Kasumi-1 (cell line): ENCODE results near the gene COX15.
"Not testable (repeated sequence)": the region's sequence is repeated elsewhere in the genome, so short reads cannot be mapped to it uniquely, and the experiment has no call there.

Experiments used
- DNase-seq, 2 experiments: peaks; one replicate each; lab custom pipeline; 2025; lab: John Stamatoyannopoulos, UW

Gene COX15

DNA sequence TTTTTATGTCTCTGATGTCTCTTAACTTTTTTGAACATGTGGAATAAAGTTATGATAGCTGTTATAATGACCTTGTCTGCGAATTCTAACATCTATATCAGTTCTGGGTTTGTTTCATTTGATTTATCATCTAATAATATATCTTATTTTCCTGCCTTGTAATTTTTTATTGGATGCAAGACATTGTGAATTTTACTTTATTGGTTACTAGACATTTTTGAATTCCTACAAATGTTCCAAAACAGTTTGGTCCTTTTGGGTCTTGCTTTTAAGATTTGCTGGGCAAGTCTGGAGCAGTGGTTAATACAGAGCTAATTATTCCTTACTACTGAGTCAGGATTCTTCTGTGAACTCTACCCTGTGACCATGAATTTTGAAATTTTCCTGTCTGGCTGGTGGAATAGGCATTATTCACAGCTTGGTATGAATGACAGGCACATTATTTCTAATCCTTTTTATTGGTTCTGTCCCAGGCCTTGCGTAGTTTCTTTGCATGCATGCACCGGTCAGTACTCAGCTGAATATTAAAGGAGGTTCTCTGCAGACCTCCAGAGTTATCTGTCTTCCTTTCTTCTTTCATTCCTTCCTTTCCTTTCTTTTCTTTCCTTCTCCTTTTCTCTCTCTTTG lies 9.1 kb upstream of the COX15 start:
- no peak for DNase-seq

DNA sequence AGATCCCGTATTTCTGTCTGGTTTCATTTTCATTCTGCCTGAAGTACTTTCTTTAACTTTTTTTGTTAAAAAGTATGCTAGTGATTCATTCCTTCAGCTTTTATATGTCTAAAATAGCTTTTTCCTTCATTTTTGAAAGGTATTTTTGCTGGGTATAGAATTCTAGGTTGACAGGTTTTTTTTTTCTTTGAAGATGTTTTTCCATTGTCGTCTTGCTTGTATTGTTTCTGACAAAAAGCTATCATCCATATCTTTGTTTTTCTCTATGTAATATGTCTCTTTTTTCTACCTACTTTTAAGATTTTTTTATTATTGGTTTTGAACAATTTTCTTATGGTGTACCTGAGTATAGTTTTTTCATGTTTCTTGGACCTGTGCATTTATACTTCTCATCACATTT lies 8.3 kb upstream of the COX15 start:
- no peak for DNase-seq

DNA sequence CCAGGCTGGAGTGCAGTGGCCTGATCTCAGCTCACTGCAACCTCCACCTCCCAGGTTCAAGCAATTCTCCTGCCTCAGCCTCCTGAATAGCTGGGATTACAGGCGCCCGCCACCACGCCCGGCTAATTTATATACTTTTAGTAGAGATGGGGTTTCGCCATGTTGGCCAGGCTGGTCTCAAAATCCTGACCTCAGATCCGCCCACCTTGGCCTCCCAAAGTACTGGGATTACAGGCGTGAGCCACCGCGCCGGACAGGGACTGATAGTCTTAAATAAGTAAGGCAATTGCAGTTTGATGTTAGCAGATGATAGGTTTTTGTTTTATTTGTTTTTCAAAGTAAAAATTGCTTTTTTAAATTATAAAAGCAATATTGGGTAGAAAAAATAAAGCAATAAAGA lies 2.2 kb upstream of the COX15 start:
- not testable (repeated sequence) for DNase-seq

DNA sequence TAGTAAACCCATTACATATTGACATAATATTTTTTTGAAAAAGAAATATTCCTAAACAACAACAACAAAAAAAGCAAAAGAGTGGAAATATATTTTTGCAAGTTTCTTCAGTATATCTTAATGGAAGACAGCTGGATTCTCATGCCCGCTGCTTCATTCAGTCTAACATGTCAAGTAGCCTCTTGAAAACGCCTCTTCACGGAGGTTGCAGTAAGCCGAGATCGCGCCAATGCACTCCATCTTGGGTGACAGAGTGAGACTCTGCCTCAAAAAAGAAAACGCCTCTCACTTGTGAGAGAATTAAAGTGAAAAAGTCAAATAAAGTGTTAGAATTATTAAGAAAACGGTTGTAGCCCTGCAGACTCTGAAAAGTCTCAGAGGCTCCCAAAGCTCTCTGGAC lies 1.4 kb upstream of the COX15 start:
- DNase-seq = peak in 1 of 2 experiments; percentile 17

DNA sequence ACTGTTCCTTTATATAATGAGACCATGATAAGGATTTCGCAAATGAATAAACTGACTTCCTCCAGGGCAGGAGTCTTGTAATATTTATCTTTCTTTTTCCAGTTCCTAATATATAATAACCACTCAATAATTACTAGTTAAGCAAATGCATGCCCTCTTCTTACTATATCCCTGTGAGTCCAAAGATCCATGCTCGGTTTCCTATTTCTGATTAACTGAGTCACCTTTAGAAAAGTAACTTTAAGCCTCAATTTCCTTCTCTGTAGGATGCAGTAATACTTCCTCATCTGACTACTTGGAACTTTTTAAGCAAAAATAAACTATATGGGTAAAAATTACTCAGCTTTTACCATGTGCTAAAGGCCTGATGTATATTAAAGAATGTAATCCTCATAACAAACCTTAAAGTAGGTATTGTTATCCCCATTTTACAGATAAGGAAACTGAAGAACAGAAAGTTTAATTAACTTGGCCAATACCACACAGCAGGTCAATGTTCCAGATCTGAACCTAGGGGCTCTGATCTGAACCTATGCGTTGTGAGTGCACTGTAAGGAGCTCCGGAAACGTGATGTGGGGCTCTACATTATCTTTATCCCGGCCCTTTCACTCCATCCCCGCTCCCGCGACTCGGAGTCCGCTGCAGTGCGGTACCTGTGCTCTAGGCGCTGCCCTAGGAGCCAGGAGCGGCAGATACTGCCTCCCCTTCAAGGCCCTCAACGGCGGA lies 458 bp downstream of the COX15 start:
- peak in 1 of 2 experiments; percentile 50 for DNase-seq

DNA sequence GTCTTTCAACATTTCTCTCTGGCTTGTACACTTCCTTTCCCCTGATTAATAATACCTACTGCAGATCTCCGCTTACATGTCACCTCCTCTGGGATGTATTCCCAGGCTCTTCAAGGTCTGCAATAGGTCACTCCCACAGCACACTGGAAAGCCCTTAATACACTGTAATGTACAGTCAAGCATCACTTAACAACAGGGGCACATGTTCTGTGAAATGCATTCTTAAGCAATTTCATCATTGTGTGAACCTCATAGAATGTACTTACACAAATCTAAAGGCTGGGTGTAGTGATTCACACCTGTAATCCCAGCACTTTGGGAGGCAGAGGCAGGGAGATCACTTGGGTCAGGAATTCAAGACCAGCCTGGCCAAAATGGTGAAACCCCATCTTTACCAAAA lies 1.9 kb downstream of the COX15 start:
- no peak for DNase-seq

DNA sequence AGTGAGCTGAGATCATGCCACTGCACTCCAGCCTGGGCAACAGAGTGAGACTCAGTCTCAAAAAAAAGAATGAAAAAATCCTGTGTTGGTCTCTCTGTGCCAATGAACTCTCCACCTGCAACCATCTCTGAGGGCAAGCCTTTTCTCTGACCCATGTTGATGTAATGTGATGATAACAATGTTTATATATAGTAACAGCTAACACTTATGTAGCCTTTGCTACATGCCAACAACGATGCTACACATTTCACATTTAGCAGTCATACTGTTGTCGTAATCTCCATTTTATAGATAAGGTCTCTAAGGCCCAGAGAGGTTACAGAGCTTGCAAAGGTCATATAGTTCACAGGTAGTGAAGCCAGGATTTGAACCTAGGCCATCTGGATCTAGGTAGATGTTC lies 11.5 kb downstream of the COX15 start:
- DNase-seq = no peak

DNA sequence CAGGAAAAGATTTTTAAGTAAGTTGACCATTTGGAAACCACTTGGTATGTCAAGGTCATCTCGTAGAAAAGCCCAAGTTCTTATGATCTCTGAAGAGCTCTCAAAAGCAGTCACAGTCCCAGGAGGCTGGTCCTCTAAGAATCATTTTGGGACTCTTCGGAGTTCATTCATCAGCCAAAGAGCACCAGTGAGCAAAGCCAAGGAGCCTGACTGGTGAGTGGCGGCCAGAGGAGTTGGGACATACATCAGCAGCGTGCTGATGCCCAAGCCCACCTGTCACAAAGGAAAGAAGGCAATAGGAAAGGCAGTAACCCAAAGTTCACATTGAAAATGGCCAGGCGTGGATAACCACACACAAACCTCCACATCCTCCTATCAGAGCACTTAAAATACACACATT lies 17.5 kb downstream of the COX15 start:
- no peak for DNase-seq

DNA sequence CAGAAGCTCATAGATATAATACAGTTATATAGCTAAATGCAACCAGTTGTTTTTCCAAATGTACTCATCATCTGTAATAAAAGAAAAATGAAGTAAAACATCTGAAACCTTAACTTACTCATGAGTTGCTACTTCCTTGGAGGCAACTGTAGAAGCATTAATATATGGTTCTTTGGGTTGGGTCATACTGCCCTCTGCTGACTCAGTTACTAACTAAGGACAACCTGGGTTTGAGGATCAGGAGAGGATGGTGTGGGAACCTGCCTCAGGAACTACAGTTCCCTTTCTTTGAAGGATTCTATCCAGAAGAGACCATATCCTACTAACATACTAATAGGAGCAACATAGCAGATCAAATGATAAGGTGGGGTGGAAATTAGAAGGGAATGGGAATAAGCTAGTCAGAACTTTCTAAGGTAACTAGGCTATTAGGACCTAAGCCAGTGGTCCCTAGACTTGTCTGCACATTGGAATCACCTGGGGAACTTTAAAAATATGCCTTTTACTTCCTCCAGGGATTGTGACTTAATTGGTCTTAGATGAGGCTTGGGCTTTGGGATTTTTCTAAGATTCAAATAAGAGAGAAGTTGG lies 20.7 kb downstream of the COX15 start:
- DNase-seq = peak; percentile 82 to 93

DNA sequence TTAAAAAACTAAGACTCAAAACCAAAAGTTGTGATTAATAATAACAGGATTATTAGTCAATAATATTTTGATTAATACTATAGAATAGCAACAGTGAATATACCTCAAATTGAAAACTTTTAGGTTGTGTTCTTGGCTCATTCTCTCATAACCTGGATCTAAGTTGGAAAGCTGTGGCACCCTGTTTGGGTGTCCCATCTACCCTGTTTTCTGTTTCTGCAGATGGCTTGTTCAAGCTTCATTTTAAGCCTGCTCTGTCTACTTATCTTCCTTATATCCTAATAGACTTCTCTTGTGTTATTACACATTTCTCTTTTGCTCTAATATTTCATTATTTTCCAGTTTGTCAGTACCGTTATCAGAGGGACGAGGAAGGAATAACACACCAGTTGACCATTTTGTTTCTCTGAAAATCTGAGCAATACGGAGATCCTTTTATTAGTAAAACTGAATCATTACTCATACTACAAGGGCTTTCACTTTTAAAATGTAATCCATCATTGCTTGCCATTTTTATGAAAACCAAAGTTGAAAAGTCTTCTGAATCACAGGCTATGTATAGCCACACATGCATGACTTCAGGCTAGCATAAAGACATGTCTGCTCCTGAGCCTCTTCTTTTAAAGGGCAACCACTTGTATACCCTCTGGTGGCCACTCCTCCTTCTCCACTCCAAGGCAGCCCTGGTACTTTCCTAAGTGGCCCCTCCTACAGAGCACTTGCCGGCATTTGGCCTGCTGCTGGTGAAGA lies 22.3 kb downstream of the COX15 start:
- DNase-seq = no peak

DNA sequence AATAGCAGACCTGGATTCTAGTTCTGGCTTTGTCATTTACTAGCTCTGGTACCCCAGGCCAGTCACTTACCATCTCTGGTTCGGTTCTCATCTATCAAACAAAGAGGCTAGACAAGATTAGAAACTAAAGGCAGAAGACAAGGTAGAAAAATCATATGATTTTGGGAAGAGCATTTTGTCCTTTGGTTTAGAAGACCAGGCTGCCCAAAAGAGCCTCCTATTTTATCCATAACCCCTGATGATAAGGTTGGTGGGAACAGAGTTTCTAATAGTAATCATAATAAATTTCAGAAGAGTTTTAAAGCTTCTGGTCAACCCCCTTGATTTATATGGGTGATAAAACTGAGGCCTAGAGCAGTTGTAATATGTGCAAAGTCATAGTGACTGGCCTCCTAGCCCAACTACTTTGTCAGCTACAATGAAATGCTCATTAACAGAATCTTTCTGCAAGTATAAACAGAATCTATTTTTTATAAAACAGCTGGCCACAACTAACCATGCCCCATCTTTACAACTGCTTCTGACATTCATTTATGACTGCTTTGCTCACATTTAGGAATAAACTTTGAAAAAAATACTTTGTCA lies 23.4 kb downstream of the COX15 start:
- DNase-seq = no peak

DNA sequence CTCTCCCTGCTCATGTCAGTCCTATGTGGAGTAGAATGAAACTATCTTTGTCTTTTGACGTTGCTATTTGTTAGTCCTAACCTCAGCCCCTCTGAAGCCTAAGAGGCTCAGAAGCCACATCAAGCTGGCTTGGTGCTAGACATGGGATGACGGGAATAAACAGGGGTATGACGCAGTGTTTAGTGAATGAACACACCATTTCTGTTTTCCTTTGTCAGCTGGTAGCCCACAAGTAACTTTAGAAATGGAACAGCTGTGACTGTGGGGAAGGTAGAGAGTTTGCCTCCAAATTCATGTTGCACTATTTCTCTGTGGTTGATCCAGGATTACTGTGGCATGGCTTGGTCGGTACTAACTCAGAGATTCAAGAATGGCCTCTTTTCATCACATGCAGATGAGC lies 31.3 kb downstream of the COX15 start:
- DNase-seq = no peak

DNA sequence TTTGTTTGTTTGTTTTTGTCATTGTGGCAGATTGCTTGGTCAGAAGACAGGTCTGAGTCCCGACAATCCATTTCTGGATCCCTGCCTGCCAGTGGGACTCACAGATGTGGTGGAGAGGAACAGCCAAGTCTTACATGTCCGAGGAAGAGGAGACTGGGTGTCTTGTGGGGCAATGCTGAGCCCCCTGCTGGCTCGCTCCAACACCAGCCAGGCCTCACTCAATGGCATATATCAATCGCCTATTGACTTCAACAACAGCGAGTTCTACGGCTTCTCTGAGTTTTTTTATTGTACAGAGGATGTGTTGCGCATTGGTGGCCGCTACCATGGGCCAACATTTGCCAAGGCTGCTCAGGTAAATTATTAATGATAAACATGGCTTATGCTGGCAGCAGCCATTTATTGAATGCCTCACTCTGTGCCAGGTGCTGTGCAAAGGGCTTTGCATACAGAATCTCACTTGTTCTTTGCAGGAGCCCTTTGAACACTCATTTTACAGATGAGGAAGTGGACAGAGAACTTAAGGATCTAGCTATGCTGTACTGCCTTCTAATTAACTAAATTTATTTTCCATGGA lies 33.3 kb downstream of the COX15 start:
- DNase-seq = peak; percentile 26 to 46

DNA sequence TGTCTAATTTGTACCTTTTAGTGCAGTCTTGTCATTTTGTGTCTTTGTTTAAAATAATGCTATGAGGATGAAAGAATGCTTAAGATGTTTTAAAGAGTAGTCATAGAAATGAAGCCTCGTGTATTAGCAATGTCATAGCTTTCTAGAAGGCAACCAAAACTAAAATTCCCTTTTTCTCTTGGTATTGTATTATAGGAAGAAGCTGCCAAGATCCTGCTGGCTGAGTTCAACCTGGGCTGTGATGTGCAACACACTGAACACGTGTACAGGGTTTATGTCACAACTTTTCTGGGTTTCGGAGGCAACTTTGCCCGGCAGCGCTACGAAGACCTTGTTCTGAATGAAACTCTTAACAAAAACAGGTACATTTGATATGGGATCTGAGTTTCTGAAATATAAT lies 36.2 kb downstream of the COX15 start:
- no peak for DNase-seq

DNA sequence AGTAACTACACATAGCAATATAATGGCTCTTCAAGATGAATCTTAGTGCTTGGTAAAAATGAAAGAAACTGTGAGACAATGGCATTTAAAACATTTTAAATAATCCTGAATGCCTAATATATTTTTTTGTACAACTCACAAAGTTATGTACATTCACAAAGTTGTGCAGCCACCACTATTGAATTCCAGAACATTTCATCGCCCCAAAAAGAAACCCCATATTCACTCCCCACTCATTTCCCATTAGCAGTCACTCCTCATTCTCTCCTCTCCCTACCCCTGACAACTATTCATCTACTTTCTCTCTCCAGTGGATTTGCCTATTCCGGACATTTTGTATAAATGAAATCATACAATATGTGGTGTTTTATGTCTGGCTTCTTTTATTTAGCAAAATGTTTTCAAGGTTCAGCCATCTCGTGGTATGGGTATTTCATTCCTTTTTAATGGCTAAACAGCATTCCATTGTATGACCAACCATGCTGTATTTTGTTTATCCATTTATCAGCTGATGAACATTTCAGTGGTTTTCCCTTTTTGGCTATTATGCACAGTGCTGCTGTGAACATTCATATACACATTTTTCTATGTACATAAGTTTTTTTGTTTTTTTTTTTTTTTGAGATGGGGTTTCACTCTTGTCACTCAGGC lies 37.9 kb downstream of the COX15 start:
- no peak for DNase-seq

DNA sequence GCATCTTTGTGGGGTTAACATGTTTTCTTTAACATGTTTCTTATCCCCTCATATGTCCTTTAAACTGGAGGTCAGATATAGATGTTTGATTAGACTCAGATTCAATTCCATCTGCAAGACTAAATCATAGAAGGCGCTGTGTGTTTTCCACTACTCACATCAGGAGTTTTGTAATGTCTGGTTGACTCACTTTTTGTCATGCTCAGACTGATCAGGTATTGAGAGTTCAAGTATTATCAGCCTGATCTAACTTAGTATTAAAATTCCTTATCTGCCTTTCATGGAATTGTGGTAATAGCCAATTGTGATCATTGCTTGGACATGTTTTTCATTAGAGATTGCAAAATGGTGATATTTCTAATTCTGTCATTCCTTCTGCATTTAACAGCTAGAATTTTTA lies 42.5 kb downstream of the COX15 start:
- DNase-seq = no peak

DNA sequence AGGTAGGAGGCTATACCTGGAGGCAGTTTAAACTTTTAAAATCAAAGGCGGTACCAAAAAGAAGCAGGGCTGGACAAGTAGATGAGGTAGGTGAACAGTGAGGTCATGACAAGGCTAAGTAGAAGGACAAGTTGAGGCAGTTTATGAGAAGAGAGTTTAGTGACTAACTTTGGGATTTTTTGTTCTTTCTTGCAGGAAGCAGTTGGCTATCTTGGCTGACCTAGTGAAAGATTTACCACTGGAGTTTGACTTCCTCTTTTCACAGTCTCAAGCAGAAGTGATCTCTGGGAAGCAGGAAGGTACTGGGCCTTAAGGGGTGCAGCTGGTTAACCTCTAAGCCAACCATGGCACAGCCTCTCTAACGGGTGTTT lies 46.3 kb downstream of the COX15 start:
- peak; percentile 99 to 100 for DNase-seq

DNA sequence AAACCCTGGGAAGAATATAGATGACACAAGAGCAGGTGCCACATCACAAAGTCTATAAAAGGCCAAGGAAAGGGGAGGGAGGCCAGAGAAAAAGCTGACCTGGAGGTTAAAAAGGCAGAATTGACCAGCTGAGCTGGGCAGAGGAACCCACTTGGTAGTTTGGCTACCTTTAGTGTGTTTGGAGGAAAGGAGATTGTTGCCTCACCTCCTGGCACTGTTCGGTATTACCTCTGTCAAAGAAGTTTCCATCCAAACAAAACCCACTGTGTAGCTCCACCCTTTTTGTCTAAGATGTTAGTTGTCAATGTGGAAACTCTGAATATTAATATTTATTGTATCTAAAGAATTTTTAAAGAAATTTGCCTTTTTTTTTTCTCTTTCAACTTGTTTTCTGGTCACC lies 49.2 kb downstream of the COX15 start:
- DNase-seq = peak; percentile 16 to 63
